Measurements from ENCODE around the gene ASTN2. TPM values are rescaled to one million over a fixed set of nuclear protein-coding genes. Genes with fewer than 3 reads are reported as not detected.
A peak's percentile ranks its signal among the peaks of the same experiment; 100 is the strongest.

The ASTN2 gene
- total RNA-seq, 1 experiment from 2014 or later: 4.8 TPM

DNA sequence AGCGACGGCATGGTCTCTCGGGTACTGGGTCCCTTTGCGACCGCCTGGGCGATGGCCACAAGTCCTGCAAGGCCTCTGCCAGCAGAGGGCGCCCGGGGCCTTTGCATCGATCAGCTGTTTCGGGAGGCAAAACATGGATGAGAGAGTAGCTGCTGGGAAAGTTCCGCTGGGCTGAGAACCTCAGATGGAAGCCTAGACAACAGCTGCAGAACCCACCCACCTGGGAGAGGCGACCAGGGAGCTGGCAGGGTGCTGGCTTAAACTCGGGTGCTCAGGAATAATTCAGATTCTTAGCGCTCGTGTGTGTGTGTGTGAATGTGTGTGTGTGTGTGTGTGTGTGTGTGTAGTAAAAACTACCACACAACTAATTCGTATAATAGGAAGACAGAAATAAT, 677.7 kb downstream of the ASTN2 start:
- CTCF ChIA-PET: interaction anchor here (0.6 to 4.2 kb wide), 4 partner anchors 84 to 189 kb away, joined by 3 to 70 read pairs (median 3); no protein-coding TSS in a partner anchor
- Histone ChIP-seq H3K4me2 (ENCODE audit: low read length) (peak overlapping the region; percentile 19; the same call in 1 of the 2 replicates), H3K27ac (ENCODE audit: low read depth, low read length) (no peak overlapping the region), H3K9me3 (ENCODE audit: control insufficient read depth in 1 of 2, insufficient read depth in 1 of 2, low read depth in 1 of 2, low read length in 2 of 2) (no peaks in the 10 kb centered on the region), H3K36me3 (ENCODE audit: control insufficient read depth in 1 of 2, insufficient read depth in 2 of 2, low read length in 2 of 2) (no peaks in the 10 kb centered on the region), H3K79me2 (ENCODE audit: insufficient read depth, low read length) (no peaks in the 10 kb centered on the region), H3K4me1 (ENCODE audit: control insufficient read depth in 1 of 2, insufficient read depth in 2 of 2, low read length in 2 of 2) (no peaks in the 10 kb centered on the region), H4K20me1 (ENCODE audit: insufficient read depth) (no peaks in the 10 kb centered on the region), H3K9ac (ENCODE audit: low read length) (no peak overlapping the region), H3K4me3 (replicated peaks in 1 of 2; ENCODE audit: low read depth in 1 of 2, low read length in 2 of 2) (no peak overlapping the region), H3K27me3 (ENCODE audit: insufficient read depth, low read length) (peaks cover 21% of the 10 kb centered on the region), H2AFZ (ENCODE audit: low read depth, low read length, poor library complexity, severe bottlenecking) (no peak overlapping the region), H3K9me2 (ENCODE audit: insufficient read depth) (no peaks in the 10 kb centered on the region)
- intact Hi-C loops (cut with micrococcal nuclease): loop anchor here (1.0 to 10.0 kb wide), 2 partner anchors 123 to 678 kb away; partner anchors contain the start of gene ASTN2
- POLR2A ChIA-PET: no interaction called here
- DNase-seq (ENCODE audit: low read depth, low spot score) (peak; percentile 64), ATAC-seq (peak; percentile 97)
- RAD21 ChIA-PET (ENCODE audit: low non-redundant PET in 1 of 2, low total read pairs in 2 of 2, uncharacterized antibody in 2 of 2, unreplicated experiment in 2 of 2): interaction anchor here (0.7 to 1.5 kb wide), 3 partner anchors 123 to 1660 kb away, joined by 3 to 17 read pairs (median 5); no protein-coding TSS in a partner anchor
- BruUV-seq (replicated peaks): no TSS peak
- TF ChIP-seq ELF1 (IDR thresholded peaks at IDR 0.05; ENCODE audit: borderline replicate concordance, low read depth): no peak
- no peak for TF ChIP-seq EZH2 (IDR thresholded peaks at IDR 0.05)
- TF ChIP-seq POLR2A (IDR thresholded peaks at IDR 0.05; ENCODE audit: borderline replicate concordance, extremely low read depth, insufficient read depth, insufficient read length): no peak
- no peak for TF ChIP-seq ZNF274 (IDR thresholded peaks at IDR 0.05; ENCODE audit: low read depth, low read length)
- TF ChIP-seq, protein P1, sequence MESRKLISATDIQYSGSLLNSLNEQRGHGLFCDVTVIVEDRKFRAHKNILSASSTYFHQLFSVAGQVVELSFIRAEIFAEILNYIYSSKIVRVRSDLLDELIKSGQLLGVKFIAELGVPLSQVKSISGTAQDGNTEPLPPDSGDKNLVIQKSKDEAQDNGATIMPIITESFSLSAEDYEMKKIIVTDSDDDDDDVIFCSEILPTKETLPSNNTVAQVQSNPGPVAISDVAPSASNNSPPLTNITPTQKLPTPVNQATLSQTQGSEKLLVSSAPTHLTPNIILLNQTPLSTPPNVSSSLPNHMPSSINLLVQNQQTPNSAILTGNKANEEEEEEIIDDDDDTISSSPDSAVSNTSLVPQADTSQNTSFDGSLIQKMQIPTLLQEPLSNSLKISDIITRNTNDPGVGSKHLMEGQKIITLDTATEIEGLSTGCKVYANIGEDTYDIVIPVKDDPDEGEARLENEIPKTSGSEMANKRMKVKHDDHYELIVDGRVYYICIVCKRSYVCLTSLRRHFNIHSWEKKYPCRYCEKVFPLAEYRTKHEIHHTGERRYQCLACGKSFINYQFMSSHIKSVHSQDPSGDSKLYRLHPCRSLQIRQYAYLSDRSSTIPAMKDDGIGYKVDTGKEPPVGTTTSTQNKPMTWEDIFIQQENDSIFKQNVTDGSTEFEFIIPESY (IDR thresholded peaks at IDR 0.05; ENCODE audit: extremely low read depth, insufficient replicate concordance, low read length): no peak
- TF ChIP-seq, protein P2, sequence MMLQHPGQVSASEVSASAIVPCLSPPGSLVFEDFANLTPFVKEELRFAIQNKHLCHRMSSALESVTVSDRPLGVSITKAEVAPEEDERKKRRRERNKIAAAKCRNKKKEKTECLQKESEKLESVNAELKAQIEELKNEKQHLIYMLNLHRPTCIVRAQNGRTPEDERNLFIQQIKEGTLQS (IDR thresholded peaks at IDR 0.05): no peak
- no peak for TF ChIP-seq SIN3A (IDR thresholded peaks at IDR 0.05; ENCODE audit: low read depth)
- TF ChIP-seq, protein P3, sequence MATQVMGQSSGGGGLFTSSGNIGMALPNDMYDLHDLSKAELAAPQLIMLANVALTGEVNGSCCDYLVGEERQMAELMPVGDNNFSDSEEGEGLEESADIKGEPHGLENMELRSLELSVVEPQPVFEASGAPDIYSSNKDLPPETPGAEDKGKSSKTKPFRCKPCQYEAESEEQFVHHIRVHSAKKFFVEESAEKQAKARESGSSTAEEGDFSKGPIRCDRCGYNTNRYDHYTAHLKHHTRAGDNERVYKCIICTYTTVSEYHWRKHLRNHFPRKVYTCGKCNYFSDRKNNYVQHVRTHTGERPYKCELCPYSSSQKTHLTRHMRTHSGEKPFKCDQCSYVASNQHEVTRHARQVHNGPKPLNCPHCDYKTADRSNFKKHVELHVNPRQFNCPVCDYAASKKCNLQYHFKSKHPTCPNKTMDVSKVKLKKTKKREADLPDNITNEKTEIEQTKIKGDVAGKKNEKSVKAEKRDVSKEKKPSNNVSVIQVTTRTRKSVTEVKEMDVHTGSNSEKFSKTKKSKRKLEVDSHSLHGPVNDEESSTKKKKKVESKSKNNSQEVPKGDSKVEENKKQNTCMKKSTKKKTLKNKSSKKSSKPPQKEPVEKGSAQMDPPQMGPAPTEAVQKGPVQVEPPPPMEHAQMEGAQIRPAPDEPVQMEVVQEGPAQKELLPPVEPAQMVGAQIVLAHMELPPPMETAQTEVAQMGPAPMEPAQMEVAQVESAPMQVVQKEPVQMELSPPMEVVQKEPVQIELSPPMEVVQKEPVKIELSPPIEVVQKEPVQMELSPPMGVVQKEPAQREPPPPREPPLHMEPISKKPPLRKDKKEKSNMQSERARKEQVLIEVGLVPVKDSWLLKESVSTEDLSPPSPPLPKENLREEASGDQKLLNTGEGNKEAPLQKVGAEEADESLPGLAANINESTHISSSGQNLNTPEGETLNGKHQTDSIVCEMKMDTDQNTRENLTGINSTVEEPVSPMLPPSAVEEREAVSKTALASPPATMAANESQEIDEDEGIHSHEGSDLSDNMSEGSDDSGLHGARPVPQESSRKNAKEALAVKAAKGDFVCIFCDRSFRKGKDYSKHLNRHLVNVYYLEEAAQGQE (IDR thresholded peaks at IDR 0.05; ENCODE audit: low read depth): no peak
- no peak for TF ChIP-seq ZFX (IDR thresholded peaks at IDR 0.05)
- TF ChIP-seq EZH2phosphoT487 (IDR thresholded peaks at IDR 0.05; ENCODE audit: borderline replicate concordance): no peak
- TF ChIP-seq, protein P4, sequence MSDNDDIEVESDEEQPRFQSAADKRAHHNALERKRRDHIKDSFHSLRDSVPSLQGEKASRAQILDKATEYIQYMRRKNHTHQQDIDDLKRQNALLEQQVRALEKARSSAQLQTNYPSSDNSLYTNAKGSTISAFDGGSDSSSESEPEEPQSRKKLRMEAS (IDR thresholded peaks at IDR 0.05): no peak
- no peak for TF ChIP-seq EGR1 (IDR thresholded peaks at IDR 0.05; ENCODE audit: low read depth)
- 0 out of 2 replicates have a peak, but pooled peaks have one; percentile 33 for TF ChIP-seq CBX3 (IDR thresholded peaks at IDR 0.05; ENCODE audit: low read depth)
- TF ChIP-seq YY1 (IDR thresholded peaks at IDR 0.05; ENCODE audit: extremely low read depth, insufficient replicate concordance, low read depth, low read length): no peak
- TF ChIP-seq SP1 (IDR thresholded peaks at IDR 0.05; ENCODE audit: low read depth): no peak
- TF ChIP-seq SRF (IDR thresholded peaks at IDR 0.05; ENCODE audit: low read depth): no peak
- no peak for TF ChIP-seq JUND (IDR thresholded peaks at IDR 0.05)
- no peak for TF ChIP-seq POLR2AphosphoS5 (IDR thresholded peaks at IDR 0.05; ENCODE audit: low read depth, low read length)
- TF ChIP-seq FOSL1 (IDR thresholded peaks at IDR 0.05; ENCODE audit: low read depth): no peak
- TF ChIP-seq, protein P5, sequence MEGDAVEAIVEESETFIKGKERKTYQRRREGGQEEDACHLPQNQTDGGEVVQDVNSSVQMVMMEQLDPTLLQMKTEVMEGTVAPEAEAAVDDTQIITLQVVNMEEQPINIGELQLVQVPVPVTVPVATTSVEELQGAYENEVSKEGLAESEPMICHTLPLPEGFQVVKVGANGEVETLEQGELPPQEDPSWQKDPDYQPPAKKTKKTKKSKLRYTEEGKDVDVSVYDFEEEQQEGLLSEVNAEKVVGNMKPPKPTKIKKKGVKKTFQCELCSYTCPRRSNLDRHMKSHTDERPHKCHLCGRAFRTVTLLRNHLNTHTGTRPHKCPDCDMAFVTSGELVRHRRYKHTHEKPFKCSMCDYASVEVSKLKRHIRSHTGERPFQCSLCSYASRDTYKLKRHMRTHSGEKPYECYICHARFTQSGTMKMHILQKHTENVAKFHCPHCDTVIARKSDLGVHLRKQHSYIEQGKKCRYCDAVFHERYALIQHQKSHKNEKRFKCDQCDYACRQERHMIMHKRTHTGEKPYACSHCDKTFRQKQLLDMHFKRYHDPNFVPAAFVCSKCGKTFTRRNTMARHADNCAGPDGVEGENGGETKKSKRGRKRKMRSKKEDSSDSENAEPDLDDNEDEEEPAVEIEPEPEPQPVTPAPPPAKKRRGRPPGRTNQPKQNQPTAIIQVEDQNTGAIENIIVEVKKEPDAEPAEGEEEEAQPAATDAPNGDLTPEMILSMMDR (IDR thresholded peaks at IDR 0.05 in 2 of 3, conservative IDR thresholded peaks at IDR 0.05 in 1 of 3; ENCODE audit: borderline replicate concordance in 1 of 3, insufficient read depth in 1 of 3, low read depth in 2 of 3, low read length in 2 of 3): peak; percentile 63 to 95 (median 92); a peak in 5 of 6 replicates
- peak; percentile 86 for TF ChIP-seq RAD21 (IDR thresholded peaks at IDR 0.05; ENCODE audit: low read depth)
- no peak for TF ChIP-seq CEBPB (IDR thresholded peaks at IDR 0.05; ENCODE audit: low read depth)
